HFF-Myc (cell line): ENCODE results near the gene PGBD5.

Experiments
- DNase-seq: peaks from one replicate; pipeline ENCODE4 v3.0.0-alpha.2; 2011; ENCODE audit warnings: low read depth; ENCODE audit errors: extremely low read depth
- H3K4me3 ChIP-seq: replicated peaks from 2 replicates; pipeline ENCODE4 v1.5.1; 2011; ENCODE audit warnings: low read depth, mild to moderate bottlenecking, control low read depth, low read length
- CTCF ChIP-seq: IDR thresholded peaks from 2 replicates; pipeline ENCODE4 v1.5.1; 2012; ENCODE audit warnings: mild to moderate bottlenecking, low read depth, low read length, control low read depth; ENCODE audit errors: missing control alignments

The PGBD5 gene

GRCh38 chr1:230319014-230319747 lies 107.0 kb downstream of the PGBD5 start:
- H3K4me3 ChIP-seq: no peak overlapping the region
- DNase-seq: no peak

GRCh38 chr1:230317823-230318819 lies 108.0 kb downstream of the PGBD5 start:
- no peak for DNase-seq
- TF ChIP-seq CTCF: no peak

More at GRCh38 chr1:230319014-230319747, 107.0 kb downstream of the PGBD5 start:
- TF ChIP-seq CTCF: no peak

GRCh38 chr1:230316864-230317745 lies 109.0 kb downstream of the PGBD5 start:
- DNase-seq: no peak
- TF ChIP-seq CTCF: no peak
- H3K4me3 ChIP-seq: no peak overlapping the region

More at GRCh38 chr1:230317823-230318819, 108.0 kb downstream of the PGBD5 start:
- no peak overlapping the region for H3K4me3 ChIP-seq

- no peak for TF ChIP-seq CTCF
- no peak overlapping the region for H3K4me3 ChIP-seq
- DNase-seq: no peak
These were observed 111.0 kb downstream of the PGBD5 start for GRCh38 chr1:230315099-230315498.

GRCh38 chr1:230314142-230314470 lies 112.0 kb downstream of the PGBD5 start:
- H3K4me3 ChIP-seq: no peak overlapping the region
- no peak for TF ChIP-seq CTCF
- DNase-seq: no peak

GRCh38 chr1:230313453-230314141 lies 112.5 kb downstream of the PGBD5 start:
- H3K4me3 ChIP-seq: no peak overlapping the region
- no peak for TF ChIP-seq CTCF
- DNase-seq: no peak
